ENCODE measurements around the gene PERM1. TPM values are rescaled to one million over a fixed set of nuclear protein-coding genes. Genes with fewer than 3 reads are reported as not detected.
"Not testable (repeated sequence)": the region's sequence is repeated elsewhere in the genome, so short reads cannot be mapped to it uniquely, and the experiment has no call there.

PERM1 gene
- total RNA-seq, 2 experiments from 2014 or later: not detected

- intact Hi-C loops (cut with micrococcal nuclease): no loop called here
- H3K4me1 Mint-ChIP-seq (ENCODE audit: low read depth): peaks cover 20% of the 10 kb centered on the region
- H3K4me3 Mint-ChIP-seq: no peak overlapping the region
- no peak for ATAC-seq
- peaks cover 4% of the 10 kb centered on the region for H3K9me3 Mint-ChIP-seq
- ChIA-PET CTCF (interaction anchor here (1.1 kb wide), 1 partner anchor 13 kb away, joined by 6 read pairs; no protein-coding TSS in a partner anchor), POLR2A (interaction anchor here (1.4 kb wide), 1 partner anchor 12 kb away, joined by 3 read pairs; no protein-coding TSS in a partner anchor)
- H3K27ac Mint-ChIP-seq: no peak overlapping the region
- no peak for TF ChIP-seq CTCF (IDR thresholded peaks at IDR 0.05)
- no peak for DNase-seq
- H3K27me3 Mint-ChIP-seq: peaks cover 25% of the 10 kb centered on the region
- H3K36me3 Mint-ChIP-seq (ENCODE audit: low read depth): peaks cover 2% of the 10 kb centered on the region
These were observed 15.2 kb upstream of the PERM1 start for GRCh38 chr1:996851-997712.

GRCh38 chr1:995665-996633, 14.1 kb upstream of the PERM1 start:
- POLR2A ChIA-PET: interaction anchor here (0.7 to 1.4 kb wide), 3 partner anchors 10 to 13 kb away, joined by 3 to 4 read pairs (median 3); no protein-coding TSS in a partner anchor
- CTCF ChIA-PET: interaction anchor here (4.2 kb wide), 1 partner anchor 12 kb away, joined by 37 read pairs; no protein-coding TSS in a partner anchor
- intact Hi-C loops (cut with micrococcal nuclease): no loop called here
- DNase-seq (no peak), ATAC-seq (no peak)
- H3K36me3 Mint-ChIP-seq (ENCODE audit: low read depth): peaks cover 2% of the 10 kb centered on the region
- H3K9me3 Mint-ChIP-seq: peaks cover 4% of the 10 kb centered on the region
- peaks cover 26% of the 10 kb centered on the region for H3K4me1 Mint-ChIP-seq (ENCODE audit: low read depth)
- H3K27ac Mint-ChIP-seq: no peak overlapping the region
- H3K4me3 Mint-ChIP-seq: no peak overlapping the region
- peaks cover 28% of the 10 kb centered on the region for H3K27me3 Mint-ChIP-seq
- no peak for TF ChIP-seq CTCF (IDR thresholded peaks at IDR 0.05)

GRCh38 chr1:994546-994945, 12.7 kb upstream of the PERM1 start:
- ATAC-seq; H3K9me3 Mint-ChIP-seq; DNase-seq; intact Hi-C loops (cut with micrococcal nuclease); H3K4me3 Mint-ChIP-seq; H3K27ac Mint-ChIP-seq; H3K36me3 Mint-ChIP-seq (ENCODE audit: low read depth): not testable (repeated sequence)
- CTCF ChIA-PET: interaction anchor here (1.2 to 4.2 kb wide), 5 partner anchors 8 to 128 kb away, joined by 3 to 37 read pairs (median 7); no protein-coding TSS in a partner anchor
- Mint-ChIP-seq H3K4me1 (ENCODE audit: low read depth) (peaks cover 22% of the 10 kb centered on the region), H3K27me3 (peaks cover 32% of the 10 kb centered on the region)
- POLR2A ChIA-PET: interaction anchor here (0.6 to 0.7 kb wide), 2 partner anchors 63 to 765 kb away, joined by 3 read pairs; no protein-coding TSS in a partner anchor

GRCh38 chr1:993379-993995, 11.6 kb upstream of the PERM1 start:
- H3K9me3 Mint-ChIP-seq: peaks cover 4% of the 10 kb centered on the region
- ChIA-PET CTCF (interaction anchor here (1.0 to 4.2 kb wide), 7 partner anchors 9 to 129 kb away, joined by 3 to 37 read pairs (median 4); partner anchors contain the start of gene ISG15), POLR2A (interaction anchor here (2.1 kb wide), 1 partner anchor 34 kb away, joined by 6 read pairs; the partner anchor contains the start of gene NOC2L)
- ATAC-seq: no peak
- peaks cover 22% of the 10 kb centered on the region for H3K4me1 Mint-ChIP-seq (ENCODE audit: low read depth)
- H3K27ac Mint-ChIP-seq: no peak overlapping the region
- no peak for DNase-seq
- intact Hi-C loops (cut with micrococcal nuclease): no loop called here
- H3K36me3 Mint-ChIP-seq (ENCODE audit: low read depth): no peaks in the 10 kb centered on the region
- H3K27me3 Mint-ChIP-seq: peaks cover 39% of the 10 kb centered on the region
- H3K4me3 Mint-ChIP-seq: no peak overlapping the region
- TF ChIP-seq CTCF (IDR thresholded peaks at IDR 0.05): no peak
